Measurements from ENCODE around the gene DMAC2L. TPM values are rescaled to one million over a fixed set of nuclear protein-coding genes. Genes with fewer than 3 reads are reported as not detected.

DMAC2L gene
- polyA plus RNA-seq, 1 of the 3 experiments (the other 2 are of a cell fraction): 20.3 TPM

- no peaks in the 10 kb centered on the region for H3K4me1 ChIP-seq (ENCODE audit: control insufficient read depth in 1 of 2, insufficient read depth in 2 of 2, low read depth in 1 of 2, low read length in 1 of 2)
- peaks cover 0 to 19% of the 10 kb centered on the region in 2 experiments for H3K36me3 ChIP-seq (replicated peaks in 1 of 2; ENCODE audit: control insufficient read depth in 1 of 2, insufficient read depth in 2 of 2, low read length in 1 of 2)
- no peaks in the 10 kb centered on the region for H3K79me2 ChIP-seq (ENCODE audit: insufficient read depth)
- no peaks in the 10 kb centered on the region for H3K9me3 ChIP-seq
- no peak overlapping the region for H3K4me3 ChIP-seq (ENCODE audit: low read depth in 2 of 2, low read length in 1 of 2)
- H3K4me2 ChIP-seq: no peak overlapping the region
- no peak overlapping the region for H3K27ac ChIP-seq (ENCODE audit: low read depth in 2 of 2, low read length in 1 of 2)
- ChIA-PET CTCF (interaction anchor here (0.9 to 1.4 kb wide), 2 partner anchors 21 to 425 kb away, joined by 3 read pairs; partner anchors contain the start of gene L2HGDH), POLR2A (no interaction called here)
- no peak overlapping the region for H3K9ac ChIP-seq
- 72% methylated on average over 5 of the region's 5 CpGs for WGBS (ENCODE audit: low lambda C conversion rate)
- H2AFZ ChIP-seq (ENCODE audit: low read depth): no peak overlapping the region
- no peak for DNase-seq
- TF ChIP-seq FOXM1 (IDR thresholded peaks at IDR 0.05; ENCODE audit: low read depth) (no peak), NFIC (IDR thresholded peaks at IDR 0.05; ENCODE audit: borderline replicate concordance) (no peak), USF2 (IDR thresholded peaks at IDR 0.05; ENCODE audit: borderline replicate concordance, low read depth, low read length) (no peak), ZBTB33 (IDR thresholded peaks at IDR 0.05; ENCODE audit: borderline replicate concordance, low read depth) (no peak), GATA2 (CRISPR knock-in tag; IDR thresholded peaks at IDR 0.05) (peak; percentile 43), SIN3A (IDR thresholded peaks at IDR 0.05; ENCODE audit: borderline replicate concordance, low read depth, low read length) (no peak), RAD21 (IDR thresholded peaks at IDR 0.05; ENCODE audit: low read length) (no peak), USF1 (IDR thresholded peaks at IDR 0.05; ENCODE audit: borderline replicate concordance, low read depth) (no peak)
- H3K9me2 ChIP-seq: no peaks in the 10 kb centered on the region
- H3K27me3 ChIP-seq (ENCODE audit: insufficient read depth): no peaks in the 10 kb centered on the region
- no peaks in the 10 kb centered on the region for H4K20me1 ChIP-seq (ENCODE audit: insufficient read depth)
- H3F3A ChIP-seq (replicated peaks; ENCODE audit: insufficient read depth): no peaks in the 10 kb centered on the region
Measured at GRCh38 chr14:50290306-50290705, 21.8 kb upstream of the DMAC2L start.

GRCh38 chr14:50299585-50299984, 12.5 kb upstream of the DMAC2L start:
- WGBS (ENCODE audit: low lambda C conversion rate): 98% methylated on average over 2 of the region's 2 CpGs
- CTCF ChIA-PET: interaction anchor here (1.3 kb wide), 1 partner anchor 12 kb away, joined by 4 read pairs; the partner anchor contains the start of genes DMAC2L and L2HGDH
- no peak for DNase-seq
- no peak for TF ChIP-seq TCF12 (IDR thresholded peaks at IDR 0.05)
- no peak for TF ChIP-seq ZBTB33 (IDR thresholded peaks at IDR 0.05; ENCODE audit: borderline replicate concordance, low read depth)
- no peak for TF ChIP-seq MEF2A (IDR thresholded peaks at IDR 0.05; ENCODE audit: borderline replicate concordance, low read depth)
- no peak for TF ChIP-seq GABPA (IDR thresholded peaks at IDR 0.05; ENCODE audit: low read depth)
- no peak for TF ChIP-seq USF1 (IDR thresholded peaks at IDR 0.05; ENCODE audit: borderline replicate concordance, low read depth)
- TF ChIP-seq RAD21 (IDR thresholded peaks at IDR 0.05; ENCODE audit: low read length): no peak
- TF ChIP-seq NFIC (IDR thresholded peaks at IDR 0.05; ENCODE audit: borderline replicate concordance): no peak
- TF ChIP-seq POLR2AphosphoS5 (IDR thresholded peaks at IDR 0.05; ENCODE audit: low read depth, low read length): no peak
- no peak for TF ChIP-seq NRF1 (IDR thresholded peaks at IDR 0.05; ENCODE audit: low read depth, low read length)
- no peak for TF ChIP-seq GATA2 (CRISPR knock-in tag; IDR thresholded peaks at IDR 0.05)
- TF ChIP-seq USF2 (IDR thresholded peaks at IDR 0.05; ENCODE audit: borderline replicate concordance, low read depth, low read length): no peak
- TF ChIP-seq EZH2phosphoT487 (IDR thresholded peaks at IDR 0.05; ENCODE audit: borderline replicate concordance, low read depth): no peak
- no peak for TF ChIP-seq IRF3 (IDR thresholded peaks at IDR 0.05; ENCODE audit: low read depth, low read length)
- TF ChIP-seq RFX5 (IDR thresholded peaks at IDR 0.05; ENCODE audit: low read length): no peak
- TF ChIP-seq FOXM1 (IDR thresholded peaks at IDR 0.05; ENCODE audit: low read depth): no peak
- TF ChIP-seq YY1 (IDR thresholded peaks at IDR 0.05; ENCODE audit: low read depth): no peak

More at GRCh38 chr14:50299585-50299984, 12.5 kb upstream of the DMAC2L start:
- Histone ChIP-seq H4K20me1 (ENCODE audit: insufficient read depth) (no peaks in the 10 kb centered on the region), H3K4me1 (ENCODE audit: control insufficient read depth in 1 of 2, insufficient read depth in 2 of 2, low read depth in 1 of 2, low read length in 1 of 2) (no peaks in the 10 kb centered on the region), H2AFZ (ENCODE audit: low read depth) (no peak overlapping the region), H3K9me3 (no peaks in the 10 kb centered on the region), H3K36me3 (replicated peaks in 1 of 2; ENCODE audit: control insufficient read depth in 1 of 2, insufficient read depth in 2 of 2, low read length in 1 of 2) (peaks cover 0 to 10% of the 10 kb centered on the region in 2 experiments), H3K9ac (no peak overlapping the region), H3F3A (replicated peaks; ENCODE audit: insufficient read depth) (no peaks in the 10 kb centered on the region), H3K79me2 (ENCODE audit: insufficient read depth) (0 out of 2 replicates have a peak, but pooled peaks cover 5% of the 10 kb centered on the region), H3K27ac (ENCODE audit: low read depth in 2 of 2, low read length in 1 of 2) (no peak overlapping the region), H3K4me3 (ENCODE audit: low read depth in 2 of 2, low read length in 1 of 2) (no peak overlapping the region), H3K4me2 (no peak overlapping the region), H3K27me3 (ENCODE audit: insufficient read depth) (no peaks in the 10 kb centered on the region), H3K9me2 (no peaks in the 10 kb centered on the region)
- POLR2A ChIA-PET: no interaction called here

Measured in SK-N-SH (cell line).